HG03432 (cell line): Measurements from ENCODE around the gene FAT4.

Experiments used
- ATAC-seq: cut with Tn5 transposase; IDR thresholded peaks from one replicate; pipeline ENCODE4 v1.9.1; 2021; ENCODE audit warnings: mild to moderate bottlenecking, moderate library complexity; ENCODE audit not compliant: unreplicated experiment

The FAT4 gene

DNA sequence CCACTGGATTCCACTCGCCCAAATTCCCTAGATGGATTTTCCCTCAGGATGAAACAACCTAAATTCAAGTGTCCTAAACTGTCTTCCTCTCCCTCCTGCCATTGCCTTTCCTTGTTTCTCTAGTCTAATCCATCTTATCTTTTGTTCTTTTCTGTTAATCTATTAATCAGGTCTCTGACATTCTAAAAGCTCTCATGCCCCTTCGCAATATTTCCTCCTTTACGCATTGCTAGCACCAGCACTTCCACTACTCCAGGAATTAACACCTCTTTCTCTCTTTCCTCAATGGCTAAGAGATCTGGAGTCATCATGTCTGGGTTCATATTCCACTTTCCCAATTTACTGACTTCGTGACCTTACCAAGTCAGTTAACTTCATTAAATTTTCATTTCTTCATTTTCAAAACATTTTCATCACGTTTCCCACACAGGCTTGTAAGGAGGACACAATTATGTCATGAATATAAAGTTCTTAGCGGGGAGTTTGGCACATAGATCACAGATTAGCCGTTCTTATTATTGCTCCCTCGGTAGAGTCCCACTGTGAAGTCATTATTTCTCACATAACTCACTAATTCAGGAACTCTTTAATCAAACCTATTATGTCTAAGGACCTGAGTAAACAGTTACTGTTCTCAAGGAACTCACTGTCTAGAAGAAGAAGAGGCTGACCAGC lies 45.3 kb downstream of the FAT4 start:
- ATAC-seq = no peak

DNA sequence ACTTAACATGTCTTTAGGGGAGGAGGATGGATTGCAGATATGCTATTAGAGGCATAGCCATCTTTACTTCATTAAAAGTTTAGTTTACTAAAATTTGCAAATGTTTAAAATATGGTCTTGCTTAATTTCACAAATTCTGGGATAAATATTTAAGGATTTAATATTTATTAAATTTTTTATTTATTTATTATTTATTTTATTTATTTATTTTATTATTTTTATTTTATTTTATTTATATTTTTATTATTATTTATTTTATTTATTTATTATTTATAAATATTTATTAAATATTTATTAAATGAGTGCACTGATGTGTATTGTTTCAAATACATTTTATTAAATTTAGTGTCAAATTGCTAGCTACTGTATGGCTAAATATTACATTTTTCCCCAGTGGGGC lies 46.0 kb downstream of the FAT4 start:
- ATAC-seq = no peak
